ENCODE measurements around the gene DMBX1. TPM values are rescaled to one million over a fixed set of nuclear protein-coding genes. Genes with fewer than 3 reads are reported as not detected.

The DMBX1 gene
- total RNA-seq, 4 donors from 2014 or later, result 0.12 to 0.51 (median 0.42) TPM; not detected in 1

GRCh38 chr1:46522969-46523320 is 33.3 kb downstream of the DMBX1 start:
- TF ChIP-seq CTCF (IDR thresholded peaks at IDR 0.05) (no peak), POLR2A (IDR thresholded peaks at IDR 0.05) (no peak)
- 48 to 62% methylated on average over 13 of the region's 13 CpGs for WGBS, 2 donors
- no peak for DNase-seq (ENCODE audit: low spot score in 2 of 2)
- intact Hi-C loops (cut with DNase I; ENCODE audit: low total_unique reads), result loop anchor here (10.0 kb wide), 1 partner anchor 118 kb away; no protein-coding TSS in a partner anchor
- no peak overlapping the region for H3K4me3 ChIP-seq (ENCODE audit: low read depth, poor library complexity, severe bottlenecking)

- no peak for DNase-seq (ENCODE audit: low spot score in 2 of 2)
- TF ChIP-seq POLR2A (IDR thresholded peaks at IDR 0.05) (no peak), CTCF (IDR thresholded peaks at IDR 0.05) (no peak)
- H3K4me3 ChIP-seq (ENCODE audit: low read depth, poor library complexity, severe bottlenecking), result no peak overlapping the region
- intact Hi-C loops (cut with DNase I; ENCODE audit: low total_unique reads), result loop anchor here (10.0 kb wide), 1 partner anchor 119 kb away; no protein-coding TSS in a partner anchor
- WGBS, 2 donors, result 66 to 72% methylated on average over 11 of the region's 11 CpGs
These were observed 34.1 kb downstream of the DMBX1 start for GRCh38 chr1:46523496-46524353.

GRCh38 chr1:46524843-46525242 is 35.2 kb downstream of the DMBX1 start:
- no peak for DNase-seq (ENCODE audit: low spot score in 2 of 2)
- no peak overlapping the region for H3K4me3 ChIP-seq (ENCODE audit: low read depth, poor library complexity, severe bottlenecking)
- WGBS, 2 donors, result 91 to 92% methylated on average over 5 of the region's 5 CpGs
- intact Hi-C loops (cut with DNase I; ENCODE audit: low total_unique reads), result loop anchor here (5.0 to 10.0 kb wide), 2 partner anchors 48 to 120 kb away; no protein-coding TSS in a partner anchor
- TF ChIP-seq POLR2A (IDR thresholded peaks at IDR 0.05), result no peak
- TF ChIP-seq CTCF (IDR thresholded peaks at IDR 0.05), result no peak

- H3K4me3 ChIP-seq (ENCODE audit: low read depth, poor library complexity, severe bottlenecking), result no peak overlapping the region
- TF ChIP-seq POLR2A (IDR thresholded peaks at IDR 0.05) (no peak), CTCF (IDR thresholded peaks at IDR 0.05) (no peak)
- 61 to 76% methylated on average over 13 of the region's 13 CpGs for WGBS, 2 donors
- no peak for DNase-seq (ENCODE audit: low spot score in 2 of 2)
- intact Hi-C loops (cut with DNase I; ENCODE audit: low total_unique reads), result loop anchor here (5.0 to 10.0 kb wide), 2 partner anchors 48 to 121 kb away; no protein-coding TSS in a partner anchor
These were observed 35.8 kb downstream of the DMBX1 start for GRCh38 chr1:46525253-46525983.

- H3K4me3 ChIP-seq (ENCODE audit: low read depth, poor library complexity, severe bottlenecking), result no peak overlapping the region
- WGBS, 2 donors, result 63 to 69% methylated on average over 17 of the region's 17 CpGs
- TF ChIP-seq CTCF (IDR thresholded peaks at IDR 0.05) (no peak), POLR2A (IDR thresholded peaks at IDR 0.05) (no peak)
- intact Hi-C loops (cut with DNase I; ENCODE audit: low total_unique reads), result loop anchor here (2.0 to 10.0 kb wide), 3 partner anchors 49 to 121 kb away; no protein-coding TSS in a partner anchor
- DNase-seq (ENCODE audit: low spot score in 2 of 2), result no peak
These were observed 36.5 kb downstream of the DMBX1 start for GRCh38 chr1:46526013-46526690.

All from lower leg skin (tissue), 4 donors.